Vagina (tissue), 2 donors: Measurements from ENCODE around the gene RABGAP1L.

Experiments used
- POLR2A ChIP-seq, 2 donors: fragments of 450-650 bp; IDR thresholded peaks; one replicate each; pipeline ENCODE4 v1.6.1; 2017; ENCODE audit warnings: antibody characterized with exemption in 2 of 2, mild to moderate bottlenecking in 2 of 2, moderate library complexity in 2 of 2
- POLR2AphosphoS5 ChIP-seq, 2 donors: sonication (generic); formaldehyde crosslinking; IDR thresholded peaks; one replicate each; pipeline ENCODE4 v1.9.0; 2017; ENCODE audit warnings: antibody characterized with exemption in 2 of 2, mild to moderate bottlenecking in 2 of 2, low read depth in 1 of 2; ENCODE audit not compliant: insufficient read depth in 1 of 2
- TF ChIP-seq, protein P1 (sequence below), 3 experiments: fragments of 450-650 bp in 2 of 3; fragments of 200-600 bp in 1 of 3; sonication (generic) in 1 of 3; IDR thresholded peaks; one replicate each; pipeline ENCODE4 v1.5.1; 2017 to 2019; ENCODE audit warnings: antibody characterized with exemption in 3 of 3, mild to moderate bottlenecking in 2 of 3, moderate library complexity in 2 of 3

DNA sequence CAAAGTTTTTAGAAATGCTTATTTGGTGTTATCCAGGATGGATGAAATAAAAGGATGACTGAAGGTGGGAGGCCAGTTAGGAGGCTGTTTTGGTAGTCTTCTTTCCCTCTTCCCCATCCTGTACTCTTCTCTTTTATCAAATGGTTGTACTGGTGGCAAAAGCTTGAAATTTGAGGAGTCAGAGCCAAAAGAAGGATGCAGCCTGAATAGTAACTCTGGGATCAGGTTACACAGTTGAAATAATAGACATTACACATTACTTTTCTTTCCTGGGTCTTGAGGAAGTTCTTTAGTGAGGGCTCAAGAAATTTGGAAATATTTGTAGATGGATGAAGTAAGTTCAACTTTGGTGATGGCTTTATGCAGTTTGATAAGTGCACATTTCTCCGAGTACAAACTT is 397.1 kb downstream of the RABGAP1L start:
- TF ChIP-seq, protein P1, sequence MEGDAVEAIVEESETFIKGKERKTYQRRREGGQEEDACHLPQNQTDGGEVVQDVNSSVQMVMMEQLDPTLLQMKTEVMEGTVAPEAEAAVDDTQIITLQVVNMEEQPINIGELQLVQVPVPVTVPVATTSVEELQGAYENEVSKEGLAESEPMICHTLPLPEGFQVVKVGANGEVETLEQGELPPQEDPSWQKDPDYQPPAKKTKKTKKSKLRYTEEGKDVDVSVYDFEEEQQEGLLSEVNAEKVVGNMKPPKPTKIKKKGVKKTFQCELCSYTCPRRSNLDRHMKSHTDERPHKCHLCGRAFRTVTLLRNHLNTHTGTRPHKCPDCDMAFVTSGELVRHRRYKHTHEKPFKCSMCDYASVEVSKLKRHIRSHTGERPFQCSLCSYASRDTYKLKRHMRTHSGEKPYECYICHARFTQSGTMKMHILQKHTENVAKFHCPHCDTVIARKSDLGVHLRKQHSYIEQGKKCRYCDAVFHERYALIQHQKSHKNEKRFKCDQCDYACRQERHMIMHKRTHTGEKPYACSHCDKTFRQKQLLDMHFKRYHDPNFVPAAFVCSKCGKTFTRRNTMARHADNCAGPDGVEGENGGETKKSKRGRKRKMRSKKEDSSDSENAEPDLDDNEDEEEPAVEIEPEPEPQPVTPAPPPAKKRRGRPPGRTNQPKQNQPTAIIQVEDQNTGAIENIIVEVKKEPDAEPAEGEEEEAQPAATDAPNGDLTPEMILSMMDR (IDR thresholded peaks at IDR 0.05), result no peak
- TF ChIP-seq POLR2A (IDR thresholded peaks at IDR 0.05) (no peak), POLR2AphosphoS5 (IDR thresholded peaks at IDR 0.05; ENCODE audit: insufficient read depth in 1 of 2, low read depth in 1 of 2) (no peak)
